ENCODE results near the gene ARL8A.
"Not testable (repeated sequence)": the region's sequence is repeated elsewhere in the genome, so short reads cannot be mapped to it uniquely, and the experiment has no call there.

The ARL8A gene

GRCh38 chr1:202122639-202123335 is 21.8 kb downstream of the ARL8A start, which contains the start of gene GPR37L1:
Gene GPR37L1 (plus strand): TSS chr1:202122917. CDS start chr1:202122964, 47 bp downstream.
- peak; percentile 57 for TF ChIP-seq CTCF (IDR thresholded peaks at IDR 0.05; ENCODE audit: low read depth, low read length)
- DNase-seq (ENCODE audit: extremely low read depth, low read depth), result no peak

- no peak for DNase-seq (ENCODE audit: extremely low read depth, low read depth)
- TF ChIP-seq CTCF (IDR thresholded peaks at IDR 0.05; ENCODE audit: low read depth, low read length), result no peak
These were observed 23.5 kb downstream of the ARL8A start for GRCh38 chr1:202121006-202121405.

GRCh38 chr1:202117898-202118371 is 26.6 kb downstream of the ARL8A start:
- TF ChIP-seq CTCF (IDR thresholded peaks at IDR 0.05; ENCODE audit: low read depth, low read length), result no peak
- DNase-seq (ENCODE audit: extremely low read depth, low read depth), result no peak

GRCh38 chr1:202116287-202116686 is 28.2 kb downstream of the ARL8A start:
- no peak for TF ChIP-seq CTCF (IDR thresholded peaks at IDR 0.05; ENCODE audit: low read depth, low read length)
- no peak for DNase-seq (ENCODE audit: extremely low read depth, low read depth)

- no peak for DNase-seq (ENCODE audit: extremely low read depth, low read depth)
- no peak for TF ChIP-seq CTCF (IDR thresholded peaks at IDR 0.05; ENCODE audit: low read depth, low read length)
These were observed 30.7 kb downstream of the ARL8A start for GRCh38 chr1:202113690-202114300.

- TF ChIP-seq CTCF (IDR thresholded peaks at IDR 0.05; ENCODE audit: low read depth, low read length), result no peak
- peak; percentile 8 for DNase-seq (ENCODE audit: extremely low read depth, low read depth)
These were observed 31.5 kb downstream of the ARL8A start for GRCh38 chr1:202112859-202113689.

GRCh38 chr1:202111589-202111988 is 32.9 kb downstream of the ARL8A start:
- DNase-seq (ENCODE audit: extremely low read depth, low read depth), result not testable (repeated sequence)

Data from AG09319 (cell line).